ENCODE data around the gene IARS2.

- TF ChIP-seq POLR2AphosphoS5 (IDR thresholded peaks at IDR 0.05) (no peak), POLR2A (IDR thresholded peaks at IDR 0.05) (no peak)
- TF ChIP-seq, protein P1, sequence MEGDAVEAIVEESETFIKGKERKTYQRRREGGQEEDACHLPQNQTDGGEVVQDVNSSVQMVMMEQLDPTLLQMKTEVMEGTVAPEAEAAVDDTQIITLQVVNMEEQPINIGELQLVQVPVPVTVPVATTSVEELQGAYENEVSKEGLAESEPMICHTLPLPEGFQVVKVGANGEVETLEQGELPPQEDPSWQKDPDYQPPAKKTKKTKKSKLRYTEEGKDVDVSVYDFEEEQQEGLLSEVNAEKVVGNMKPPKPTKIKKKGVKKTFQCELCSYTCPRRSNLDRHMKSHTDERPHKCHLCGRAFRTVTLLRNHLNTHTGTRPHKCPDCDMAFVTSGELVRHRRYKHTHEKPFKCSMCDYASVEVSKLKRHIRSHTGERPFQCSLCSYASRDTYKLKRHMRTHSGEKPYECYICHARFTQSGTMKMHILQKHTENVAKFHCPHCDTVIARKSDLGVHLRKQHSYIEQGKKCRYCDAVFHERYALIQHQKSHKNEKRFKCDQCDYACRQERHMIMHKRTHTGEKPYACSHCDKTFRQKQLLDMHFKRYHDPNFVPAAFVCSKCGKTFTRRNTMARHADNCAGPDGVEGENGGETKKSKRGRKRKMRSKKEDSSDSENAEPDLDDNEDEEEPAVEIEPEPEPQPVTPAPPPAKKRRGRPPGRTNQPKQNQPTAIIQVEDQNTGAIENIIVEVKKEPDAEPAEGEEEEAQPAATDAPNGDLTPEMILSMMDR (IDR thresholded peaks at IDR 0.05), result no peak
Measured at GRCh38 chr1:220060876-220061275, 33.1 kb upstream of the IARS2 start.
